ENCODE measurements around the gene RRAGD. TPM values are rescaled to one million over a fixed set of nuclear protein-coding genes. Genes with fewer than 3 reads are reported as not detected.

Gene RRAGD
- total RNA-seq, 1 experiment from 2014 or later: 1.3 TPM

DNA sequence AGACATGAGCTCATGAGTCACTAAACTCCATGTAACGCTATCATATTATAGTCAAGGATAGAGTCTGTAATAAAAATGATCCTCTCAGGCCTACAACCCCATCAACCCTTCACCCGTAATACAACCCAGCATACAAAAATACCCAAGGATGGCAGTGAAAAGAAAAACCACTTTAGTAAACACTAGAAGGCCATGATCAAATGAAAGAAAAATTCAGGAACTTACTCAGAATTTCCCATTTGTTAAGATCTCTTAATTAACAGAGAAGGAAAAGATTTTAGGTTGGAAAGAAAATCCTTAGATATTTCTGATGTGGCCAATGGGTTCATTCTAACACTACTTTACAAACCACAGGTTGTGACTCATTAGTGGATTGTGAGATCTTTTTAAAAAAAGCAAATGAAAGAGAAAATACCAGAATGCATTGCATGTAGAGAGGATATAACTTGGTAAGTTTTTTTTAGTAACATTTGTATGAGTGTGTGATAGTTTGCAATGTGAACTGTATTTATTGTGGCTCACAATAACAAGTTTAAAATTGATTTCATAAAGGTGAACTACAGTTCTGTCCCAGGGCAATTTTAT, 51.6 kb downstream of the RRAGD start:
- Mint-ChIP-seq H3K4me3 (ENCODE audit: low read depth, unreplicated experiment) (no peak overlapping the region), H3K9me3 (ENCODE audit: low read depth, unreplicated experiment) (no peaks in the 10 kb centered on the region), H3K27me3 (ENCODE audit: unreplicated experiment) (no peaks in the 10 kb centered on the region), H3K4me1 (ENCODE audit: low read depth, unreplicated experiment) (no peaks in the 10 kb centered on the region), H3K36me3 (ENCODE audit: insufficient read depth, unreplicated experiment) (no peaks in the 10 kb centered on the region), H3K27ac (ENCODE audit: unreplicated experiment) (no peak overlapping the region)
- CTCF ChIA-PET: interaction anchor here (0.5 kb wide), 1 partner anchor 10 kb away, joined by 3 read pairs; no protein-coding TSS in a partner anchor
- no peak for TF ChIP-seq CTCF (IDR thresholded peaks at IDR 0.05; ENCODE audit: unreplicated experiment)
- no TSS peak for BruUV-seq (replicated peaks)
- no peak for DNase-seq
- intact Hi-C loops (cut with micrococcal nuclease; ENCODE audit: unreplicated experiment): no loop called here

GRCh38 chr6:89359561-89359960, 52.5 kb downstream of the RRAGD start:
- H3K36me3 Mint-ChIP-seq (ENCODE audit: insufficient read depth, unreplicated experiment): no peaks in the 10 kb centered on the region
- no peak for TF ChIP-seq CTCF (IDR thresholded peaks at IDR 0.05; ENCODE audit: unreplicated experiment)
- no peaks in the 10 kb centered on the region for H3K4me1 Mint-ChIP-seq (ENCODE audit: low read depth, unreplicated experiment)
- H3K27me3 Mint-ChIP-seq (ENCODE audit: unreplicated experiment): no peaks in the 10 kb centered on the region
- H3K9me3 Mint-ChIP-seq (ENCODE audit: low read depth, unreplicated experiment): no peaks in the 10 kb centered on the region
- intact Hi-C loops (cut with micrococcal nuclease; ENCODE audit: unreplicated experiment): no loop called here
- no peak for DNase-seq
- no peak overlapping the region for H3K27ac Mint-ChIP-seq (ENCODE audit: unreplicated experiment)
- CTCF ChIA-PET: interaction anchor here (0.5 kb wide), 1 partner anchor 9 kb away, joined by 3 read pairs; no protein-coding TSS in a partner anchor
- no peak overlapping the region for H3K4me3 Mint-ChIP-seq (ENCODE audit: low read depth, unreplicated experiment)
- BruUV-seq (replicated peaks): no TSS peak

DNA sequence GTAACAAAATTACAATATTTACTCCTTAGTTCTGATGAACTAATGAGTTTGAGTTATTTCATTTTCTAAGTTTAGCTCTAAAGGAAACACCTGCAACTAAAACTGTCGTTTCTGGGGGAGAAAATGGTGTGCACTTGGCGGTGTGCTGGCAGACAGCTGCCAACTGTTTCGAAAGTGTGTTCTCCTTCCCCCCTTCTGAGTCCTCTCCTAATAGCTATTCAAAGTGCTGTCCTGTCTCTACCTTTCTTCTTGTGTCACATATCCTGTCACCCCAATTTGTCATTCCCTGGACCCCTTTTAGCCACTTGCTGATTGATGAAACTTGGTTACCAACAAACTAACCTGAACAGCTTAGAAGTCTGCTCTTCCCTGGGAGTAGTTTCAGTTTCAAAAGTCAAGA, 54.7 kb downstream of the RRAGD start:
- intact Hi-C loops (cut with micrococcal nuclease; ENCODE audit: unreplicated experiment): no loop called here
- no peak overlapping the region for H3K27ac Mint-ChIP-seq (ENCODE audit: unreplicated experiment)
- H3K27me3 Mint-ChIP-seq (ENCODE audit: unreplicated experiment): no peaks in the 10 kb centered on the region
- TF ChIP-seq CTCF (IDR thresholded peaks at IDR 0.05; ENCODE audit: unreplicated experiment): no peak
- H3K4me1 Mint-ChIP-seq (ENCODE audit: low read depth, unreplicated experiment): no peaks in the 10 kb centered on the region
- no peak overlapping the region for H3K4me3 Mint-ChIP-seq (ENCODE audit: low read depth, unreplicated experiment)
- no peak for DNase-seq
- CTCF ChIA-PET: no interaction called here
- no TSS peak for BruUV-seq (replicated peaks)
- no peaks in the 10 kb centered on the region for H3K9me3 Mint-ChIP-seq (ENCODE audit: low read depth, unreplicated experiment)
- H3K36me3 Mint-ChIP-seq (ENCODE audit: insufficient read depth, unreplicated experiment): peaks cover 12% of the 10 kb centered on the region

GRCh38 chr6:89356642-89357170, 55.4 kb downstream of the RRAGD start:
- intact Hi-C loops (cut with micrococcal nuclease; ENCODE audit: unreplicated experiment): no loop called here
- Mint-ChIP-seq H3K4me3 (ENCODE audit: low read depth, unreplicated experiment) (no peak overlapping the region), H3K27me3 (ENCODE audit: unreplicated experiment) (no peaks in the 10 kb centered on the region), H3K9me3 (ENCODE audit: low read depth, unreplicated experiment) (no peaks in the 10 kb centered on the region), H3K27ac (ENCODE audit: unreplicated experiment) (no peak overlapping the region), H3K4me1 (ENCODE audit: low read depth, unreplicated experiment) (no peaks in the 10 kb centered on the region), H3K36me3 (ENCODE audit: insufficient read depth, unreplicated experiment) (peaks cover 19% of the 10 kb centered on the region)
- no peak for DNase-seq
- no peak for TF ChIP-seq CTCF (IDR thresholded peaks at IDR 0.05; ENCODE audit: unreplicated experiment)
- CTCF ChIA-PET: no interaction called here
- no TSS peak for BruUV-seq (replicated peaks)

All from Calu3 (cell line).